K562 (cell line): ENCODE data around the gene TRPC4. TPM values are rescaled to one million over a fixed set of nuclear protein-coding genes. Genes with fewer than 3 reads are reported as not detected.

Experiments used
- ATAC-seq: fragments of 200-7000 bp; cut with Tn5 transposase; 3 replicates; pipeline ENCODE4 v1.9.1; 2020; ENCODE audit warnings: moderate library complexity
- BruUV-seq: library from RNA; stranded (reverse); fragments of 400-500 nt; replicated peaks from 2 replicates; lab custom pipeline; 2021; lab: Mats Ljungman, UMichigan
- CTCF ChIA-PET: fragments of 300-600 bp; formaldehyde crosslinking; extraction: SDS; loops from one replicate; lab custom pipeline; 2021; ENCODE audit warnings: low intra/inter-chr PET ratio; lab: Yijun Ruan, JAX
- POLR2A ChIA-PET: fragments of 300-600, 350-650 bp; sonication (Branson Sonifier 250); formaldehyde crosslinking; extraction: SDS; loops from one replicate; lab custom pipeline; 2021; ENCODE audit warnings: antibody characterized with exemption, inconsistent platforms; lab: Yijun Ruan, JAX
- DNase-seq, 4 experiments: peaks; one replicate each; pipeline versions ENCODE4 v3.0.0 to v3.0.0-alpha.2; 2011 to 2018; ENCODE audit warnings: low spot score in 3 of 4, mixed read lengths in 3 of 4; ENCODE audit errors: extremely low read depth in 1 of 4
- FAIRE-seq: peaks from 2 replicates; lab custom pipeline; 2011; peaks lifted over from hg19 to GRCh38; lab: Jason Lieb, UNC
- H2AFZ ChIP-seq: 2 replicates; pipeline ENCODE4 v1.6.0; 2011; ENCODE audit warnings: low read depth, low read length, control low read depth, inconsistent platforms
- H3K27ac ChIP-seq: fragments of 200-600 bp; 3 replicates; pipeline ENCODE4 v1.8.0; 2011; ENCODE audit warnings: low read depth, mild to moderate bottlenecking, control low read depth, inconsistent platforms, low read length, moderate library complexity, mixed read lengths; ENCODE audit errors: extremely low read depth
- H3K27me3 ChIP-seq, 2 experiments: fragments of 300-600 bp in 1 of 2; 2 replicates in 1 of 2; 3 replicates in 1 of 2; pipeline versions ENCODE4 v1.6.0 to v1.8.0; 2011; ENCODE audit warnings: inconsistent platforms in 2 of 2, low read length in 2 of 2, mild to moderate bottlenecking in 1 of 2, mixed read lengths in 1 of 2, moderate library complexity in 1 of 2; ENCODE audit not compliant: control insufficient read depth in 2 of 2, insufficient read depth in 2 of 2
- H3K36me3 ChIP-seq: fragments of 300-600 bp; 3 replicates; pipeline ENCODE4 v1.8.0; 2011; ENCODE audit warnings: mild to moderate bottlenecking, low read length, inconsistent platforms; ENCODE audit not compliant: control insufficient read depth, insufficient read depth
- H3K4me1 ChIP-seq, 2 experiments: fragments of 200-600 bp in 1 of 2; replicated peaks in 1 of 2; 2 replicates in 1 of 2; 3 replicates in 1 of 2; pipeline versions ENCODE4 v1.5.1 to v1.8.0; 2011; ENCODE audit warnings: inconsistent platforms in 2 of 2, low read length in 2 of 2, mild to moderate bottlenecking in 1 of 2, mixed read lengths in 1 of 2, moderate library complexity in 1 of 2; ENCODE audit not compliant: control insufficient read depth in 2 of 2, insufficient read depth in 2 of 2
- H3K4me2 ChIP-seq: 2 replicates; pipeline ENCODE4 v1.6.1; 2011; ENCODE audit warnings: low read length, control low read depth, inconsistent platforms, mixed read lengths; ENCODE audit not compliant: insufficient read depth
- H3K4me3 ChIP-seq: fragments of 200-600 bp; sonication (generic), shearing (Covaris generic); 2 replicates; pipeline ENCODE4 v1.5.1; 2016; ENCODE audit warnings: control low read depth, inconsistent platforms
- H3K79me2 ChIP-seq: fragments of 200-600 bp; 3 replicates; pipeline ENCODE4 v1.8.0; 2011; ENCODE audit warnings: low read length, inconsistent platforms; ENCODE audit not compliant: control insufficient read depth, insufficient read depth
- H3K9ac ChIP-seq, 2 experiments: 2 replicates each; pipeline versions ENCODE4 v1.6.0 to v1.6.1; 2011; ENCODE audit warnings: low read depth in 2 of 2, low read length in 2 of 2, control low read depth in 1 of 2, inconsistent platforms in 1 of 2, mild to moderate bottlenecking in 1 of 2, mixed read lengths in 1 of 2; ENCODE audit not compliant: insufficient read depth in 1 of 2
- H3K9me1 ChIP-seq: one replicate; pipeline ENCODE4 v1.6.0; 2011; ENCODE audit warnings: inconsistent platforms, mild to moderate bottlenecking, low read length, moderate library complexity; ENCODE audit not compliant: control insufficient read depth, insufficient read depth
- H3K9me3 ChIP-seq: replicated peaks from 2 replicates; pipeline ENCODE4 v1.5.1; 2011; ENCODE audit warnings: low read depth, low read length, inconsistent platforms; ENCODE audit not compliant: control insufficient read depth, insufficient read depth
- H4K20me1 ChIP-seq: replicated peaks from 2 replicates; pipeline ENCODE4 v1.6.1; 2011; ENCODE audit warnings: low read length, inconsistent platforms, mixed read lengths; ENCODE audit not compliant: control insufficient read depth, insufficient read depth
- ADNP ChIP-seq: fragments of 200-800 bp; sonication (Bioruptor generic); IDR thresholded peaks from 2 replicates; pipeline ENCODE4 v1.6.1; 2016; ENCODE audit warnings: missing genetic modification characterization, missing compliant biosample characterization
- CBX1 ChIP-seq: sonication (generic); IDR thresholded peaks from 2 replicates; pipeline ENCODE4 v1.6.1; 2016; ENCODE audit warnings: antibody characterized with exemption, low read depth, mild to moderate bottlenecking
- CBX2 ChIP-seq: fragments of 200-600 bp; sonication (generic); IDR thresholded peaks from one replicate; pipeline ENCODE4 v1.6.1; 2012; ENCODE audit warnings: mild to moderate bottlenecking, low read length, inconsistent platforms; ENCODE audit not compliant: insufficient read depth, poor library complexity, severe bottlenecking
- EP400 ChIP-seq: fragments of 450-650 bp; IDR thresholded peaks from 2 replicates; pipeline ENCODE4 v1.6.1; 2017; ENCODE audit warnings: antibody characterized with exemption, mild to moderate bottlenecking, moderate library complexity
- EWSR1 ChIP-seq: fragments of 450-650 bp; IDR thresholded peaks from 2 replicates; pipeline ENCODE4 v1.6.1; 2018; ENCODE audit warnings: borderline replicate concordance, mild to moderate bottlenecking, low read depth, moderate library complexity; ENCODE audit not compliant: partially characterized antibody
- MYC ChIP-seq, 2 experiments: fragments of 250-450 bp in 1 of 2; sonication (Bioruptor Pico) in 1 of 2; IDR thresholded peaks; 2 replicates each; pipeline versions ENCODE4 v1.5.1 to v1.6.1; 2012 to 2021; ENCODE audit warnings: low read depth in 2 of 2, borderline replicate concordance in 1 of 2, improper control_type of control experiment in 1 of 2, low read length in 1 of 2, mild to moderate bottlenecking in 1 of 2, moderate library complexity in 1 of 2
- PYGO2 ChIP-seq: fragments of 450-650 bp; IDR thresholded peaks from 2 replicates; pipeline ENCODE4 v1.6.1; 2016; ENCODE audit warnings: mild to moderate bottlenecking, missing genetic modification characterization, moderate library complexity, missing compliant biosample characterization
- RBM15 ChIP-seq: fragments of 200-400 bp; formaldehyde crosslinking; IDR thresholded peaks from 2 replicates; pipeline ENCODE4 v1.6.1; 2018; ENCODE audit warnings: mild to moderate bottlenecking, low read length, moderate library complexity; ENCODE audit not compliant: insufficient read depth
- ZNF766 ChIP-seq: fragments of 200-800 bp; sonication (Bioruptor generic); conservative IDR thresholded peaks from 2 replicates; pipeline ENCODE4 v1.6.1; 2016; ENCODE audit warnings: missing genetic modification characterization, missing compliant biosample characterization
- WGBS: fragments of 100-300 bp; shearing (Covaris generic); methylation state at CpG from one replicate; pipeline ENCODE4 v1.1.6; 2016; ENCODE audit warnings: low coverage, mixed read lengths; ENCODE audit not compliant: insufficient coverage; ENCODE audit errors: missing lambda C conversion rate; 5-methylcytosine and 5-hydroxymethylcytosine counted together
- in situ Hi-C: fragments of 300-500 bp; cut with MboI; formaldehyde crosslinking; loops from 4 replicates; pipeline ENCODE4 v1.15.0; 2018; ENCODE audit warnings: inconsistent platforms, mixed read lengths
- intact Hi-C: fragments of 100-400 bp; cut with micrococcal nuclease; formaldehyde crosslinking; loops from 2 replicates; pipeline ENCODE4 v1.14.2; 2022
- polyA plus RNA-seq, 8 experiments: library from polyadenylated mRNA; depleted of rRNA in 4 of 8; stranded (reverse) in 5 of 8; unstranded in 3 of 8; fragments of >200 nt; fragmentation: Nextera tagmentation in 2 of 8; fragmentation: Illumina TruSeq in 1 of 8; extraction: Ambion mirVana in 2 of 8; extraction: Trizol in 1 of 8; gene quantifications; 2 replicates each; pipeline versions ENCODE4 v1.2.1 to v1.2.3, GENCODE V29; 2011 to 2014; ENCODE audit warnings: inconsistent platforms in 1 of 8, missing spikeins in 1 of 8
- total RNA-seq, 7 experiments: library from RNA; depleted of rRNA in 6 of 7; stranded (reverse); fragments of >200 nt in 6 of 7; fragmentation: Illumina TruSeq in 2 of 7; extraction: Trizol in 2 of 7; gene quantifications; 2 replicates each; pipeline versions ENCODE4 v1.2.1 to v1.2.3, GENCODE V29; 2011 to 2021; ENCODE audit warnings: low replicate concordance in 1 of 7
- TF ChIP-seq, protein P1 (sequence below), 3 experiments: fragments of 200-800 bp in 1 of 3; fragments of 250-450 bp in 1 of 3; fragments of 450-650 bp in 1 of 3; sonication (Bioruptor Pico) in 1 of 3; sonication (Bioruptor generic) in 1 of 3; formaldehyde crosslinking in 1 of 3; IDR thresholded peaks; 2 replicates each; pipeline versions ENCODE4 v1.6.1 to v1.8.0; 2016 to 2022; ENCODE audit warnings: mild to moderate bottlenecking in 2 of 3, missing genetic modification characterization in 2 of 3, missing compliant biosample characterization in 1 of 3, moderate library complexity in 1 of 3
- TF ChIP-seq, protein P2 (sequence below): IDR thresholded peaks from 2 replicates; pipeline ENCODE4 v1.6.1; 2016; ENCODE audit warnings: missing genetic modification characterization, missing compliant biosample characterization
- TF ChIP-seq, protein P3 (sequence below): fragments of 250-450 bp; sonication (Bioruptor Pico); IDR thresholded peaks from 2 replicates; pipeline ENCODE4 v1.4.0; 2020; ENCODE audit warnings: borderline replicate concordance

Gene TRPC4
- total and polyA plus RNA-seq, 9 of the 15 experiments (the other 6 are each of a cell fraction or from before 2014, with no cell fraction given) = 0.03 to 0.04 TPM; not detected in 7

DNA sequence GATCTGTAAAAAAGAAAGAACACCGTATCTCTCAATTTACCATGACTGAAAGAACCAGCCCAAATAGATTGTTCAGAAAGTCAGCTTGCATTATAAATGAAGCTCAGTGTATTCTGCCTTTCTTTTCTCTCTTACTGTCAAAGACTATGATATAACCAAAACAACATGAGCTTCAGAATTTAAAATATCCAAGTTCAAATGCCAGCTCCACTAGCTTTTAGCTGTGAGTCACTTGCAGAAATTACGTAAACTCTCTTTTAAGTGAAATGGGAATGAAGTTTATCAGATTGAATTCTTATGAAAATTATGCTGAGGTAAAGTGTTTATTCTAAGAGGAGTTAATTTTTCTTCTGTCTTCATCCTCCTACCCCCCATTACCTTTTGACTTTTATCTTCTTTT lies 251.0 kb downstream of the TRPC4 start:
- H3K4me3 ChIP-seq = no peak overlapping the region
- no peaks in the 10 kb centered on the region for H3K4me1 ChIP-seq
- CTCF ChIA-PET = no interaction called here
- in situ Hi-C loops (loop anchor here (25.0 kb wide), 1 partner anchor 506 kb away; the partner anchor contains the start of gene CSNK1A1L), intact Hi-C loops (no loop called here)
- no TSS peak for BruUV-seq
- H3K36me3 ChIP-seq = no peaks in the 10 kb centered on the region
- FAIRE-seq (no peak), ATAC-seq (no peak), DNase-seq (no peak)
- H3K27ac ChIP-seq = no peak overlapping the region
- no peak overlapping the region for H2AFZ ChIP-seq
- H3K79me2 ChIP-seq = no peaks in the 10 kb centered on the region
- H3K4me2 ChIP-seq = no peak overlapping the region
- H4K20me1 ChIP-seq = no peaks in the 10 kb centered on the region
- POLR2A ChIA-PET = no interaction called here
- WGBS = 6% methylated on average over 2 of the region's 2 CpGs
- no peak overlapping the region for H3K9ac ChIP-seq
- H3K9me3 ChIP-seq = no peaks in the 10 kb centered on the region
- H3K9me1 ChIP-seq = no peaks in the 10 kb centered on the region
- no peaks in the 10 kb centered on the region for H3K27me3 ChIP-seq
- TF ChIP-seq, protein P1, sequence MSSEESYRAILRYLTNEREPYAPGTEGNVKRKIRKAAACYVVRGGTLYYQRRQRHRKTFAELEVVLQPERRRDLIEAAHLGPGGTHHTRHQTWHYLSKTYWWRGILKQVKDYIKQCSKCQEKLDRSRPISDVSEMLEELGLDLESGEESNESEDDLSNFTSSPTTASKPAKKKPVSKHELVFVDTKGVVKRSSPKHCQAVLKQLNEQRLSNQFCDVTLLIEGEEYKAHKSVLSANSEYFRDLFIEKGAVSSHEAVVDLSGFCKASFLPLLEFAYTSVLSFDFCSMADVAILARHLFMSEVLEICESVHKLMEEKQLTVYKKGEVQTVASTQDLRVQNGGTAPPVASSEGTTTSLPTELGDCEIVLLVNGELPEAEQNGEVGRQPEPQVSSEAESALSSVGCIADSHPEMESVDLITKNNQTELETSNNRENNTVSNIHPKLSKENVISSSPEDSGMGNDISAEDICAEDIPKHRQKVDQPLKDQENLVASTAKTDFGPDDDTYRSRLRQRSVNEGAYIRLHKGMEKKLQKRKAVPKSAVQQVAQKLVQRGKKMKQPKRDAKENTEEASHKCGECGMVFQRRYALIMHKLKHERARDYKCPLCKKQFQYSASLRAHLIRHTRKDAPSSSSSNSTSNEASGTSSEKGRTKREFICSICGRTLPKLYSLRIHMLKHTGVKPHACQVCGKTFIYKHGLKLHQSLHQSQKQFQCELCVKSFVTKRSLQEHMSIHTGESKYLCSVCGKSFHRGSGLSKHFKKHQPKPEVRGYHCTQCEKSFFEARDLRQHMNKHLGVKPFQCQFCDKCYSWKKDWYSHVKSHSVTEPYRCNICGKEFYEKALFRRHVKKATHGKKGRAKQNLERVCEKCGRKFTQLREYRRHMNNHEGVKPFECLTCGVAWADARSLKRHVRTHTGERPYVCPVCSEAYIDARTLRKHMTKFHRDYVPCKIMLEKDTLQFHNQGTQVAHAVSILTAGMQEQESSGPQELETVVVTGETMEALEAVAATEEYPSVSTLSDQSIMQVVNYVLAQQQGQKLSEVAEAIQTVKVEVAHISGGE (CRISPR knock-in tag; IDR thresholded peaks at IDR 0.05) = no peak
- TF ChIP-seq, protein P2, sequence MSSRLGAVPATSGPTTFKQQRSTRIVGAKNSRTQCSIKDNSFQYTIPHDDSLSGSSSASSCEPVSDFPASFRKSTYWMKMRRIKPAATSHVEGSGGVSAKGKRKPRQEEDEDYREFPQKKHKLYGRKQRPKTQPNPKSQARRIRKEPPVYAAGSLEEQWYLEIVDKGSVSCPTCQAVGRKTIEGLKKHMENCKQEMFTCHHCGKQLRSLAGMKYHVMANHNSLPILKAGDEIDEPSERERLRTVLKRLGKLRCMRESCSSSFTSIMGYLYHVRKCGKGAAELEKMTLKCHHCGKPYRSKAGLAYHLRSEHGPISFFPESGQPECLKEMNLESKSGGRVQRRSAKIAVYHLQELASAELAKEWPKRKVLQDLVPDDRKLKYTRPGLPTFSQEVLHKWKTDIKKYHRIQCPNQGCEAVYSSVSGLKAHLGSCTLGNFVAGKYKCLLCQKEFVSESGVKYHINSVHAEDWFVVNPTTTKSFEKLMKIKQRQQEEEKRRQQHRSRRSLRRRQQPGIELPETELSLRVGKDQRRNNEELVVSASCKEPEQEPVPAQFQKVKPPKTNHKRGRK (tag) = no peak
- TF ChIP-seq ZNF766 (CRISPR knock-in tag) (no peak), CBX1 (no peak), RBM15 (no peak), ADNP (tag) (no peak), CBX2 (no peak), PYGO2 (tag) (no peak), EWSR1 (no peak), MYC (IDR thresholded peaks at IDR 0.05; ENCODE audit: low read depth, low read length) (no peak), MYC (CRISPR knock-in tag; IDR thresholded peaks at IDR 0.05; ENCODE audit: borderline replicate concordance, low read depth) (no peak), EP400 (no peak)
- TF ChIP-seq, protein P3, sequence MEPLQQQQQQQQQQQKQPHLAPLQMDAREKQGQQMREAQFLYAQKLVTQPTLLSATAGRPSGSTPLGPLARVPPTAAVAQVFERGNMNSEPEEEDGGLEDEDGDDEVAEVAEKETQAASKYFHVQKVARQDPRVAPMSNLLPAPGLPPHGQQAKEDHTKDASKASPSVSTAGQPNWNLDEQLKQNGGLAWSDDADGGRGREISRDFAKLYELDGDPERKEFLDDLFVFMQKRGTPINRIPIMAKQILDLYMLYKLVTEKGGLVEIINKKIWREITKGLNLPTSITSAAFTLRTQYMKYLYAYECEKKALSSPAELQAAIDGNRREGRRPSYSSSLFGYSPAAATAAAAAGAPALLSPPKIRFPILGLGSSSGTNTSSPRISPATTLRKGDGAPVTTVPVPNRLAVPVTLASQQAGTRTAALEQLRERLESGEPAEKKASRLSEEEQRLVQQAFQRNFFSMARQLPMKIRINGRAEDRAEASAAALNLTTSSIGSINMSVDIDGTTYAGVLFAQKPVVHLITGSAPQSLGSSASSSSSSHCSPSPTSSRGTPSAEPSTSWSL (CRISPR knock-in tag) = no peak
